ENCODE measurements around the gene CD84. TPM values are rescaled to one million over a fixed set of nuclear protein-coding genes. Genes with fewer than 3 reads are reported as not detected.
"Not testable (repeated sequence)": the region's sequence is repeated elsewhere in the genome, so short reads cannot be mapped to it uniquely, and the experiment has no call there.

The CD84 gene
- total RNA-seq, 1 experiment from 2014 or later = not detected

DNA sequence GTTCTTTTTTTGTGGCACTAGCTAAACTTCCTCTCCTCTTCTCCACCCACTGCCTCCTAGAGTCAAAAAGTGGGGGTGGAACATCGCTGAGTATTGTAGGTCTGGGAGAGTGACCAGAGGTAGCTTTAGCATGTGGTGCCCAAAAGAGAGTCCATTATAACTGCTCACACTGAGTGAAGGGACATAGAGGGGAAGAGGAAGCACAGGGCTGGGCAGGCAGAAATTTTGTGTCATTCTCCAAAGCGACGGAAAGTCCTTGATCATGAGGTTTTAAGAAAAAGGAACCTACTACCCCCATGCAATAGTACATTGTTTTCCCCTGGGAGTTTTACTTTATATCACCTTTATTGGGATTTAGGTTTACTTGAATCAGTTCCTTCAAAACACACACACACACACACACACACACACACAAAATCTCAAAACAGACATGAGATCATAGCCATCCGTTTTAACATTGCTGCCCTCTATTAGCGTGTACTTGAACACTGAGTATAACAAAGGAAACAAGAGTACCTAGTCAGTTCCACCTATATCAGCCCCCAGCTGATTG is 4.1 kb downstream of the CD84 start:
- DNase-seq (ENCODE audit: low spot score) = no peak

DNA sequence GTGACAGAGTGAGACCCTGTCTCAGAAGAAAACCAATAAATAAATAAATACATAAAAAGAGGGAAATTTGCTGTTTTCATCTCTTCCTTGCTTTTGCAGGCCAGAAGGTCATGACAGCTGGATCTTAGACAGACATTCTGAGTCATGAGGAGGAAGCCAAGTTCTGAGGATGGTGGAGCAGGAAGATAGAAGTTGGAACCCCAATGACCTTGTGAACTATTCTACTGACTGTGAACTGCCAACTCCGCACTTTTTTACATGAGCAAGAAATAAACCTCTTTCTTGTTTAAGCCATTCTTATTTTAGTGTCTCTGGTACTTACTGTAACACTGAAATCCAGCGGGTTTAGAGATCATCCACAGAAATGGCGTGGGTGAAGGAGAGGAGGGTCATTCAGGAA is 8.5 kb downstream of the CD84 start:
- DNase-seq (ENCODE audit: low spot score) = no peak

DNA sequence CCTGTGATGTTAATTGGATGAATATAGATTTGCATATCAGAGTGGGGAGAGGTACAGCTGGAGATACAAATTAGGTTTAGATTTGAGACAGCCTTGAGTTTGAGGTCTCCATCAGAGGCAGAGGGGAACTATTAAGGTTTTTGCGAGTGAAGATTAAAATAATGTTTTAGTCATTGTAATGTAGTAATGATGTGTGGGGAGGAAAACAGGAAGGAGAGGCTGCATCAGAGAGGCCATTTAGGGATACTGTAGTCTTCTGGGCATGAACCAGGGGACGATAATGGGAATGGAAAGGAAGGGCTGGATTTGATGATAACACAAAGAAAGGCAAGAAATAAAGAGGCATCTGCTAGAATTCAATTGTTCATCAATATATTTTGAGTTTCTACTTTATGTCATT is 9.5 kb downstream of the CD84 start:
- no peak for DNase-seq (ENCODE audit: low spot score)

DNA sequence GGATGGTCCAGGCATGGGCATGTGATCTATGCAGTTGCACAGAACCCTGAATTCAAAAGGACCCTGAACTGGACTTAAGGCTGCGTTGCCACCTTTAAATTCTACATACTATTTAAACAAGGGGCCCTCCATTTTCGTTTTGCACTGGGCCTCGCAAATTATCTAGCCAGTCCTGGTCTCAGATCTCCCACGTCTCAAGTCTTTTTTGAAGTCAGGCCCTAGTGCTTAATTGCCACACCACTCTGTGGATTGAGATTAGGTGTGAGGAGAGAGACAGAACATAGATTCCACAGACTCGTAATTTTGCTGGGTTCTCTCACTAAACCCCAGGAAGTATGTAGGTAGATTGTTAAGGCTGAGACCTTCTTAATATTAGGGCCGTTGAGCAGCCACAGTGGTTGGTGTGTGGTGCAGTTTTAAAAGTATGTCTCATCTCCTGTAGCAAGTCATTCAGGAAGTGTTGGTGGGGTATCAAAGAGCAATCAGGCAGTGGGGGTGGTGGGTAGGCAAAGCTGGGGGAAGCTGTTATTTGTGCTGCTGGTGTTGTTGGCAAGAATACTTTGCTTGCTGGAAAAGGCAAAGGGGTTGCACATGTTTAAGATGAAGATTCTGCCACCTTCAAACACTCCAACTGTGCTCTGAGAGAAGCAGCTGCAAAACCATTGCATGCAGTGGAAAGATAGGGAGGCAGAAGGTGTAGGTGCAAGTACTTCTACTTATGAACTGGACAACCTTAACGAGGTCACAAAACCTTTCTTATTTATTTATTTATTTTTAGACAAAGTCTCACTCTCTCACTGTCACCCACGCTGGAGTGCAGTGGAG is 11.2 kb downstream of the CD84 start:
- no peak for DNase-seq (ENCODE audit: low spot score)

DNA sequence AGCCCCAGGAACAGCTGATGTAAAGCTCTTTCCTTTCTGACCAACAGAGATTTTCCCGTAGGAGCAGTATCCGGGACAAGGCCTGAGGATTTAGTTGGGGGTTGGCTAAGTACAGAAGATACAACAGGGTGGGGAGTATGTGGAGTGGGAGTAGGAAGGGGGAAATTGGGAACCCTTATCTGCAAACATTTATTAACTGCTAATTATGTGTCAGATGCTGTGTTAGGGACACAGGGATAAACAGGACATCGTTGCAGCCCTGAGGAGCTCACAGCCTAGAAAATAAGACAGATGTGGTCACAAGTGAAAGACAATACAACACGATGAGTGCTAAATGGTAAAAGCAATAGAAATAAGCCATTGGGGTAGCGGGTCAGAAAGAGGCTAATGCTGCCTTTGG is 12.0 kb downstream of the CD84 start:
- no peak for DNase-seq (ENCODE audit: low spot score)

DNA sequence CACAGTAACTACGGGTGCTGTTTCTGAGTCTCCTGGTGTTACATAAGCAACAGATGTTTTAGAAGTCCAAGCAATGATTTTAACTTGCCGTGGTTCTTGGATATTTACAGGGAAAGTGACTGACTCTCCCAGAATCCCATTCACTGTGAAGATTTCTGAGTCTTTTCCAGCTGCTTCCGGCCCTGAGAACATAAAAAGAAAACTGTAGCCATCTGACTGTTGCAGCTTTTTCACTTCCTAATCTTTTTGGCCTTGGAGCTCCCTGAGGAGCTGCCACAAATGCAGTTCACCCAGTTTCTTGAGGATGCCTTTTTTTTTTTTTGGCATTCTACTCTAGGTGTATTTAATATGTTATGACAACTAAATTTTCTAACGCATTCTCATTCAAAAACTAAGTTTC is 13.7 kb downstream of the CD84 start:
- no peak for DNase-seq (ENCODE audit: low spot score)

DNA sequence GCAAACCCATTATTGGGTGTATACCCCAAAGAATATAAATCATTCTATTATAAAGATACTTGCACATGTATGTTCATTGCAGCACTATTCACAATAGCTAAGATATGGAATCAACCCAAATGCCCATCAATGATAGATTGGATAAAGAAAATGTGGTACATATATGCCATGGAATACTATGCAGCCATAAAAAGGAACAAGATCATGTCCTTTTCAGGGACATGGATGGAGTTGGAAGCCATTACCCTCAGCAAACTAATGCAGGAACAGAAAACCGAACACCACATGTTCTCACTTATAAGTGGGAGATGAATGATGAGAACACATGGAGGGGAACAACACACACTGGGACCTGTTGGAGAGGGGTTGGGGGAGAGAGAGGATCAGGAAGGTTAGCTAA is 16.1 kb downstream of the CD84 start:
- DNase-seq (ENCODE audit: low spot score) = not testable (repeated sequence)

DNA sequence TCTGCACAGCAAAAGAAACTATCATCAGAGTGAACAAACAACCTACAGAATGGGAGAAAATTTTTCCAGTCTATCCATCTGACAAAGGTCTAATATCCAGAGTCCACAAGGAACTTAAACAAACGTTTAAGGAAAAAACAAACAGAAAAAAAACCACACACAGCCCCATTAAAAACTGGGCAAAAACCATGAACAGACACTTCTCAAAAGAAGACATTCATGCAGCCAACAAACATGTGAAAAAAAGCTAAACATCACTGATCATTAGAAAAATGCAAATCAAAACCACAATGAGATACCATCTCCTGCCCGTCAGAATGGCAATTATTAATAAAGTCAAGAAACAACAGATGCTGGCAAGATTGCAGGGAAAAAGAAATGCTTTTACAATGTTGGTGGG is 16.6 kb downstream of the CD84 start:
- not testable (repeated sequence) for DNase-seq (ENCODE audit: low spot score)

DNA sequence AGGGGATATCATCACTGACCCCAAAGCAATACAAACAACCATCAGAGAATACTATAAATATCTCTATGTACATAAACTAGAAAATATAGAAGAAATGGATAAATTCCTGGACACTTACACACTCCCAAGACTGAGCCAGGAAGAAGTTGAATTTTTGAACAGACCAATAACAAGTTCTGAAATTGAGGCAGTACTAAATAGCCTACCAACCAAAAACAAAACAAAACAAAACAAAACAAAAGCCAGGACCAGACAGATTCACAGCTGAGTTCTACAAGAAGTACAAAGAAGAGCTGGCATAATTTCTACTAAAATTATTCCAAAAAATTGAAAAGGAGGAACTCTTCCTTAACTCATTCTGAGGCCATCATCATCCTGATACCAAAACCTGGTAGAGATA is 18.5 kb downstream of the CD84 start:
- no peak for DNase-seq (ENCODE audit: low spot score)

DNA sequence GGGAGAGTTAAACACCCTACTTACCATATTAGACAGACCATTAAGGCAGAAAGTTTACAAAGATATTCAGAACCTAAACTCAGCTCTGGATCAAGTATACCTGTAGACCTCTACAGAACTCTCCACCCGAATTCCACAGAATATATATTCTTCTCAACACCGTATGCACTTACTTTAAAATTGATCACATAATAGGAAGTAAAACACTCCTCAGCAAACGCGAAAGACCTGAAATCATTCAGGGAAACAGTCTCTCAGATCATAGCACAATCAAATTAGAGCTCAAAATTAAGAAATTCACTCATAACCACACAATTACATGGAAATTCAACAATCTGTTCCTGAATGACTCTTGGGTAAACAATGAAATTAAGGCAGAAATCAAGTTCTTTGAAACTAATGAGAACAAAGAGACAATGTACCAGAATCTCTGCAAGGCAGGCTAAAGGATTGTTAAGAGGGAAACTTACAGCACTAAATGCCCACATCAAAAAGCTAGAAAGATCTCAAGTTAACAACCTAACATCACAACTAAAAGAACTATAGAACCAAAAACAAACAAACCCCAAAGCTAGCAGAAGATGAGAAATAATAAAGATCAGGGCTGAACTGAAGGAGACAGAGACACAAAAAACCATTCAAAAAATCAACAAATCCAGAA is 19.1 kb downstream of the CD84 start:
- DNase-seq (ENCODE audit: low spot score) = no peak

DNA sequence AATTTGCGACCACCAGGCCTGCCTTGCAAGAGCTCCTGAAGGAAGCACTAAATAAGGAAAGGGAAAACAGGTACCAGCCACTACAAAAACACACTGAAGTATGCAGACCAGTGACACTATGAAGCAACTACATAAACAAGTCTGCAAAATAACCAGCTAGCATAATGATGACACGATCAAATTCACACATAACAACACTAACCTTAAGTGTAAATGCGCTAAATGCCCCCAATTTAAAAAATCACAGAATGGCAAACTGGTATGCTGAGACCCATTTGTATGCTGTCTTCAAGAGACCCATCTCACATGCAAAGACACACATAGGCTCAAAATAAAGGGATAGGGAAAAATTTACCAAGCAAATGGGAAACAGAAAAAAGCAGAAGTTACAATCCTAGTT is 19.9 kb downstream of the CD84 start:
- not testable (repeated sequence) for DNase-seq (ENCODE audit: low spot score)

DNA sequence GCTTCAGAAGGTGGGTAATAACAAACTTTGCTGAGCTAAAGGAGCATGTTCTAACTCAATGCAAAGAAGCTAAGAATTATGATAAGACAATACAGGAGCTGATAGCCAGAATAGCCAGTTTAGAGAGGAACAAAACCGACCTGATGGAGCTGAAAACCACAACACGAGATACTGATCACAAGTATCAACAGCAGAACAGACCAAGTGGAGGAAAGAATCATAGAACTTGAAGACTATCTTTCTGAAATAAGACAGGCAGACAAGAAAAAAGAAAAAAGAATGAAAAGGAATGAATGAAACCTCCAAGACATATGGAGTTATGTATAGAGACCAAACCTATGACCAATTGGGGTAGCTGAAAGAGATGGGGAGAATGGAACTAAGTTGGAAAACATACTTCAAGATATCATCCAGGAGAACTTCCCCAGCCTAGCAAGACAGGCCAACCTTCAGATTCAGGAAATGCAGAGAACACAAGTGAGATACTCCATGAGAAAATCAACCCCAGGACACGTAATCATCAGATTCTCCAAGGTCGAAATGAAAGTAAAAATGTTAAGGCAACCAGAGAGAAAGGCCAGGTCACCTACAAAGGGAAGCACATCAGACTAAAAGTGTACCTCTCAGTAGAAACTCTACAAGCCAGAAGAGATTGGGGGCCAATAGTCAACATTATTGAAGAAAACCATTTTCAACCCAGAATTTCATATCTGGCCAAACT is 20.5 kb downstream of the CD84 start:
- no peak for DNase-seq (ENCODE audit: low spot score)

DNA sequence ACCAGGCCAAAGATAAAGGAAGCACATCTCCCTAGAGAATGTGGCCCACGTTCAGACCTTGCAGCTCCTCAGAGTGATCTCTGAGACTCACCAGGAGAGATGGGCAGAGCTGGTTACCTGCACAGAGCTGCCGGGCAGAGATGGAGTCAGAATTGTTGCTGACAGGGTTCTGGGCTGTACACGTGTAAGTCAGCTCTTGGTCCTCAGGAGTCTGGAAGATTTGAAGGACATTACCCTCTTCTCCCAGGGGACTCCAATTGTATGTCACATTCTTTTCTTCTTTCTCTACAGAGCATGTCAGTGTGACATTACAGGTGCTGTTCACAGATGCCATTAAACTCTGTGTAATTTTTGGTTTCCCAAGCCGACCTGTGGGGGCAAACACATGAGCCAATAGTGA is 25.5 kb downstream of the CD84 start:
- DNase-seq (ENCODE audit: low spot score) = no peak

DNA sequence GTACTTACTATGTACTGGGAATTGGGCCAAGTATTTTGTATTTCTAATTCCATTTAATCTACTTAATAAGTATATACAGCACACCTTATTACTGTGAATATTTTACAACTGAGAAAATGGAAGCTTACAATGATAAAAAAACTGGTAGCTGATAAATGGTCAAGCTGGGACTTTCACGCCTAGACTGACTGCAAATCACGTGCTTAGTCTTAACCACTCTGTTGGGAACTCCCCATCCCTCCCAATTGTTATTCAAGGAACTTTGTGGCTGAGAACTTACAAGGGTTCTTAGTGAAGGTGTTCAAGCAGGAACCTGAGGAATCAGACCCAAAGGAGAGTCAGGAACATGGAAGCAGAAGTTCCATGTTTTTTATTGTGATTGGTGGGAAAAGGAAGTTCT is 26.9 kb downstream of the CD84 start:
- no peak for DNase-seq (ENCODE audit: low spot score)

DNA sequence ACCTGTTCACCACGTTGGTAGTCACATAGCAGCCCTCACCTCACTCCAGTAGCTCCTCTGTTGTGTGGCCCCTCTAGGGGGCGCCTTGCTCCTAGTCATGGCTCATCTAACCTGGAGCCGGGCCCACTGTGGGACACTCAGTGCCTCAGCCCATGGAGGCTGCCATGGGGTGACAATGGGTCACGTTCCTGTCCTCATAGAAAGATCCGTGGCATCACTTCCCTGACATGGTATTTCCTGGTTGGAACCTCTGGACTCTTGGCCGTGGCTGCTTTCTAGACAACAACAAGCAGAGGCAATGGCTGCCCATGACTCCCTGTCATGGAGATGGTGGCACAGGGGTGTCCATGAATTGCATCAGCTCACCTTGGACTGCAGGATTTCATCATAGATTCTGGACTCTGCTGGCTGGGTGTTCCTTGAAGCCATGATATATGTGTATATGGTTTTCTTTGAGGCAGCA is 28.7 kb downstream of the CD84 start:
- no peak for DNase-seq (ENCODE audit: low spot score)

DNA sequence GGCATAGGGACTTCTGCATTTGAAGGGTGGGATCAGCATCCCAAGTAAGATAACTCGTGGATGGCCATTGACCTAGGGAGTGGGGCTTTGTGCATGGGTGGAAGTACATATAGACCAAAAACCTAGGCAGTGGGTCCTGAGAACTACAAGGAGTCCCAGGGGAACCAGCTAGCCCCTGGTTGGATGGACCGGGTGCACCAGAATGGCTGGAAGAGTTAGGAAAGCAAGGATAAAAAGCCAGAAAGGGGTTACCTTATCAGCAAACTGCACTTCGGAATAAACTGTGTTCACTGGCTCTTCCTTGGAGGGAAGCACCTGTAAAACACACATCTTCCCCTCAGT is 29.7 kb downstream of the CD84 start:
- no peak for DNase-seq (ENCODE audit: low spot score)

DNA sequence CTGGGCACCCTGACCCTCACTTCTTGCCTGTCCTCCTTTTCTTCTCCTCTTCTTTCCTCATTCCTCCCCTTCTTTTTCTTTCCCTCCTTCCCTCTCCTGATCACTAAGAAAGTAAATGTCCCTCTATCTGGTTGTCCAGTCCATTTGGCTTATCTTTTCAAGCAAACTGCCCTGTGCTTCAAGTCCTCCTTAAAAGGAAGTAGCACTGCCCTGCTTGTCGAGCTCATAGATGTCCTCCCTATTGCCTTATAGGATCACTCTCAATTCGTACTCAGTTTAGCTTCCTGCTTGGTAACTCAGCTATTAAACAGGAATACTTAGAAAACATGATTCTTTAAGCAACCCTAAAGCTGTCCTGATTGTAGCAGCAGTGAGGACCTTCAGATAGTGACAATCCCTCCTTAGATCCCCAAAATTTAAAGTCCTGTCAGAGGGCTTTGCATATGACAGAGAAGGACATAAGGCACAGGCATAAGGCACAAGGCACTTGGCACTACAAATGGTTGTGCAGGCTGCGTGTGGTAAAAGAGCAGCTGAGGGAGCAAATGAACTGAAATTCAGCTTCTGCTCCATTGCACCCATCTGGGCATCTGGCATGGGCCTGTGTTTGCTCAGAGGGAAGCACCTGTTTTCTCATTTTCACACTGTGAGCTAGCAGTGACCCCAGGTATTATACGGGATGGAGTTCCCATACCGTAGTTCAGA is 30.2 kb downstream of the CD84 start:
- no peak for DNase-seq (ENCODE audit: low spot score)

DNA sequence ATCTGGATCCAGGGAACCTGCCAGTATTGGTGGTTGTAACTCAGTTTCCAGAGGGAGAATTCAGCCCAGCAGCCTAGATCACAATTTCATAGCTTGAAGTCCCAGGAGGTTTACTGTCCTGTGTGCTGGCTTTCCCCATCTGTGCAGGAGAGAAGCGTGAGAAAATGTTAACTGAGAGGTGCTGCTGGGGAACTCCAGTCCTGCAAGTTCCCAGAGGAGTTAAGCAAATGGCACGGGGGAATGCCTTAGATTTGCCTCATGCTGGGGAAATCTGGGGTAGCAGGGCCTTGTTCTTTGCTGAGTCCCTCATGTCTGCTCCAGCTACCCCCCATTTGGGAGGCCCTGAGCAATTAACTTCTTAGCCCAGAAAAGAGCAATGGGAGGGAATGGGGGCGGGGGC is 31.1 kb downstream of the CD84 start:
- no peak for DNase-seq (ENCODE audit: low spot score)

DNA sequence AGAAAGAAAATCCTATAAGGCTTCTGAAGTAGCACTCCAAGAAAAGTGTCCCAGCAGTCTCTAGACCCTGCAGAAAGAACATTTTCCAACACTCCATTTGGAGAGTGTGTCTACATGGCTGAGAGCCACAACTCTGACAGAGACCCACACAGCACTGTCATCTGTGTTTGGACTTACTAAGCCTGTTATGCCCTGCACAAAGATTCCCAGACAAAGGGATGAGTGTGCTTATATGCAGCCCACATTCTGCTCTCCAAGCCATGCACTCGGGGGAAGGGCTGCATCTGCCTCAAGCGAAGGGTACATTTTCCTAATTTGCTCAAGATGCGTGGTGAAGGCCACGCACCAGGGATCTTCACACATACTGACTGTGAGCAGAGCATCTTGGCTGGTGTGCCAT is 31.9 kb downstream of the CD84 start:
- DNase-seq (ENCODE audit: low spot score) = no peak

DNA sequence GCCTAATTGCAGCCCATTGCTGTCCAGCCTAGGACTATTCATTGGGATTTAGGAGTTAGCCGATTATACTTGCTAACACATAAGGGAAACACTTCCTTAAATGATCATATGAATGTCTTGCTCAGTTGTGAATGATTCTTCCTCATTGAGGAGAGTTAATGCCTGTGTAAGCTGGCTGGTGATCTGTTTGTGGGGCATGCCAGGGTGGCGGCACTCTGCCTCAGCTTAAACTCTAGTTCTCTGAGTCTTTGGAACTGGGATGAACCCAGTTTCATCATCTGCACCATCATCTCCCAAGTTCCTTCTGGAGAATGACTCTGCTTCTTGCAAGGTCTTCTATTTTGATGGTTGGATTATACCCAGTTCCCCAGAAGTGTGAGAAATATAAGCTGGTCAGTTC is 32.4 kb downstream of the CD84 start:
- no peak for DNase-seq (ENCODE audit: low spot score)

DNA sequence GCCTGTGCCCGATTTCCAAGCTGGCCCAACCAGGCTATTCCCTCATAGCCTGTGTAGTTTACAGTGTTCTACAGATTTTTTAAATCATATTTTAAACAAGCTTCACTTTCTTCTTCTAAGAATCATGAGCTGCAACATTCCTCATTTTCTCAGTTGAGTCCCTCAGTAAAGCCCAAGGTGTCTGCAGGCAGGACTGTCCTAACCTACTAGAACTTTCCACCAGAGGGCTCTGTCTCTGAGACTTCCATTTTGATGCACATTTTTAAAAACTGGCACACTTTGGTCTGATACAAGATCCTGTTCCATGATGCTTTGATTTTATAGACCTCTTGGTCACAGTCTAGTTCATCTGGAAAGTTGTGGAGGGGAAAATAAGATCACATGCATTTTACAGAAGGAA is 34.6 kb downstream of the CD84 start:
- DNase-seq (ENCODE audit: low spot score) = peak; percentile 49
